Karpas-422 (cell line): ENCODE results near the gene SLC22A23. TPM values are rescaled to one million over a fixed set of nuclear protein-coding genes. Genes with fewer than 3 reads are reported as not detected.
"Not testable (repeated sequence)": the region's sequence is repeated elsewhere in the genome, so short reads cannot be mapped to it uniquely, and the experiment has no call there.

Experiments used
- DNase-seq: peaks from one replicate; pipeline ENCODE4 v3.0.0-alpha.2; 2015
- H2AFZ ChIP-seq: fragments of 200-600 bp; sonication (generic); 2 replicates; pipeline ENCODE4 v1.6.1; 2014; ENCODE audit warnings: antibody characterized with exemption, low read length, mixed read lengths
- H3K27ac ChIP-seq: fragments of 200-600 bp; sonication (generic); 2 replicates; pipeline ENCODE4 v1.5.1; 2014; ENCODE audit warnings: mild to moderate bottlenecking, low read length, moderate library complexity
- H3K27me3 ChIP-seq: fragments of 200-600 bp; sonication (generic); 2 replicates; pipeline ENCODE4 v1.6.1; 2014; ENCODE audit warnings: low read length, mixed read lengths
- H3K36me3 ChIP-seq: fragments of 200-600 bp; sonication (generic); 2 replicates; pipeline ENCODE4 v1.6.1; 2014; ENCODE audit warnings: low read length, mixed read lengths; ENCODE audit not compliant: insufficient read depth
- H3K4me1 ChIP-seq: fragments of 200-600 bp; sonication (generic); 2 replicates; pipeline ENCODE4 v1.6.1; 2014; ENCODE audit warnings: mild to moderate bottlenecking, low read length, mixed read lengths
- H3K4me2 ChIP-seq: fragments of 200-600 bp; sonication (generic); 2 replicates; pipeline ENCODE4 v1.6.1; 2014; ENCODE audit warnings: low read length, low read depth, mild to moderate bottlenecking; ENCODE audit not compliant: poor library complexity, severe bottlenecking
- H3K4me3 ChIP-seq: fragments of 200-600 bp; sonication (generic); 2 replicates; pipeline ENCODE4 v1.5.1; 2014; ENCODE audit warnings: mild to moderate bottlenecking, antibody characterized with exemption, low read length, mixed read lengths
- H3K79me2 ChIP-seq: fragments of 200-600 bp; sonication (generic); 2 replicates; pipeline ENCODE4 v1.6.1; 2014; ENCODE audit warnings: mild to moderate bottlenecking, low read length, mixed read lengths
- H3K9ac ChIP-seq: fragments of 200-600 bp; sonication (generic); 2 replicates; pipeline ENCODE4 v1.6.0; 2014; ENCODE audit warnings: low read length
- H3K9me2 ChIP-seq: fragments of 200-600 bp; sonication (generic), shearing (Covaris generic); replicated peaks from 2 replicates; pipeline ENCODE4 v1.6.0; 2014; ENCODE audit warnings: mild to moderate bottlenecking, low read length, moderate library complexity; ENCODE audit not compliant: insufficient read depth
- H3K9me3 ChIP-seq: fragments of 300-700, 200-600 bp; sonication (generic); 2 replicates; pipeline ENCODE4 v1.6.1; 2014; ENCODE audit warnings: low read length, mixed read lengths
- H4K20me1 ChIP-seq: fragments of 200-600 bp; sonication (generic); 2 replicates; pipeline ENCODE4 v1.6.1; 2014; ENCODE audit warnings: mild to moderate bottlenecking, antibody characterized with exemption, low read length, low read depth; ENCODE audit not compliant: insufficient read depth
- total RNA-seq: library from RNA; depleted of rRNA; stranded (reverse); fragments of >200 nt; shearing (Covaris generic); gene quantifications from 2 replicates; pipeline ENCODE4 v1.2.3, GENCODE V29; 2014; ENCODE audit warnings: low replicate concordance

SLC22A23 gene
- total RNA-seq, 1 experiment from 2014 or later, result not detected

GRCh38 chr6:3251462-3252314 lies 205.2 kb downstream of the SLC22A23 start:
- peak; percentile 92 for DNase-seq
- Histone ChIP-seq H3K36me3 (no peaks in the 10 kb centered on the region), H4K20me1 (no peaks in the 10 kb centered on the region), H3K9ac (no peak overlapping the region), H2AFZ (0 out of 2 replicates have a peak overlapping the region, but pooled peaks have one; percentile 20), H3K4me3 (no peak overlapping the region), H3K9me2 (no peaks in the 10 kb centered on the region), H3K79me2 (no peaks in the 10 kb centered on the region), H3K9me3 (no peaks in the 10 kb centered on the region), H3K27me3 (no peaks in the 10 kb centered on the region), H3K27ac (no peak overlapping the region), H3K4me1 (no peaks in the 10 kb centered on the region), H3K4me2 (no peak overlapping the region)

- H3K27me3 ChIP-seq, result no peaks in the 10 kb centered on the region
- no peak for DNase-seq
- no peak overlapping the region for H2AFZ ChIP-seq
- H3K36me3 ChIP-seq, result no peaks in the 10 kb centered on the region
- no peaks in the 10 kb centered on the region for H4K20me1 ChIP-seq
- H3K27ac ChIP-seq, result no peak overlapping the region
- H3K9ac ChIP-seq, result no peak overlapping the region
- H3K79me2 ChIP-seq, result no peaks in the 10 kb centered on the region
- H3K9me2 ChIP-seq, result no peaks in the 10 kb centered on the region
- H3K4me1 ChIP-seq, result no peaks in the 10 kb centered on the region
- H3K4me2 ChIP-seq, result no peak overlapping the region
- no peaks in the 10 kb centered on the region for H3K9me3 ChIP-seq
- no peak overlapping the region for H3K4me3 ChIP-seq
Observed at GRCh38 chr6:3250231-3250675, 206.6 kb downstream of the SLC22A23 start.

GRCh38 chr6:3249821-3250220 lies 207.0 kb downstream of the SLC22A23 start:
- no peaks in the 10 kb centered on the region for H3K4me1 ChIP-seq
- H3K4me2 ChIP-seq, result no peak overlapping the region
- DNase-seq, result no peak
- no peak overlapping the region for H3K4me3 ChIP-seq
- no peaks in the 10 kb centered on the region for H3K36me3 ChIP-seq
- H2AFZ ChIP-seq, result no peak overlapping the region
- no peaks in the 10 kb centered on the region for H3K27me3 ChIP-seq
- H3K9ac ChIP-seq, result no peak overlapping the region
- H3K27ac ChIP-seq, result no peak overlapping the region
- no peaks in the 10 kb centered on the region for H3K9me3 ChIP-seq
- no peaks in the 10 kb centered on the region for H3K9me2 ChIP-seq
- no peaks in the 10 kb centered on the region for H3K79me2 ChIP-seq
- no peaks in the 10 kb centered on the region for H4K20me1 ChIP-seq

GRCh38 chr6:3247255-3248146 lies 209.3 kb downstream of the SLC22A23 start:
- Histone ChIP-seq H3K4me2 (no peak overlapping the region), H3K9me2 (no peaks in the 10 kb centered on the region), H3K9ac (no peak overlapping the region), H3K4me3 (no peak overlapping the region), H3K79me2 (no peaks in the 10 kb centered on the region), H3K27ac (no peak overlapping the region), H2AFZ (no peak overlapping the region), H3K36me3 (no peaks in the 10 kb centered on the region), H4K20me1 (no peaks in the 10 kb centered on the region), H3K4me1 (no peaks in the 10 kb centered on the region), H3K9me3 (no peaks in the 10 kb centered on the region), H3K27me3 (no peaks in the 10 kb centered on the region)
- no peak for DNase-seq

- Histone ChIP-seq H3K4me2 (no peak overlapping the region), H3K36me3 (no peaks in the 10 kb centered on the region), H3K9ac (no peak overlapping the region), H4K20me1 (no peaks in the 10 kb centered on the region), H3K4me3 (no peak overlapping the region), H3K79me2 (no peaks in the 10 kb centered on the region), H2AFZ (no peak overlapping the region), H3K9me2 (no peaks in the 10 kb centered on the region), H3K9me3 (no peaks in the 10 kb centered on the region), H3K4me1 (no peaks in the 10 kb centered on the region), H3K27ac (no peak overlapping the region), H3K27me3 (no peaks in the 10 kb centered on the region)
- no peak for DNase-seq
Observed at GRCh38 chr6:3245216-3245615, 211.6 kb downstream of the SLC22A23 start.

GRCh38 chr6:3244832-3245161 lies 212.1 kb downstream of the SLC22A23 start:
- H3K79me2 ChIP-seq, H3K36me3 ChIP-seq, H3K9me2 ChIP-seq, H4K20me1 ChIP-seq, H3K27ac ChIP-seq, H2AFZ ChIP-seq, H3K9me3 ChIP-seq, H3K27me3 ChIP-seq, H3K4me1 ChIP-seq, H3K9ac ChIP-seq, H3K4me2 ChIP-seq, DNase-seq, H3K4me3 ChIP-seq: not testable (repeated sequence)

GRCh38 chr6:3244003-3244831 lies 212.6 kb downstream of the SLC22A23 start:
- H3K9ac ChIP-seq, result no peak overlapping the region

More at GRCh38 chr6:3244003-3244831, 212.6 kb downstream of the SLC22A23 start:
- Histone ChIP-seq H3K4me3 (no peak overlapping the region), H3K36me3 (no peaks in the 10 kb centered on the region), H3K27me3 (no peaks in the 10 kb centered on the region), H3K9me3 (no peaks in the 10 kb centered on the region), H3K4me2 (no peak overlapping the region), H3K79me2 (no peaks in the 10 kb centered on the region), H2AFZ (no peak overlapping the region), H3K27ac (no peak overlapping the region), H3K4me1 (no peaks in the 10 kb centered on the region), H4K20me1 (no peaks in the 10 kb centered on the region), H3K9me2 (no peaks in the 10 kb centered on the region)
- DNase-seq, result no peak
